GM19043 (cell line): ENCODE measurements around the gene EML3.
"Not testable (repeated sequence)": the region's sequence is repeated elsewhere in the genome, so short reads cannot be mapped to it uniquely, and the experiment has no call there.

Source experiments
- ATAC-seq: cut with Tn5 transposase; IDR thresholded peaks from one replicate; pipeline ENCODE4 v1.9.1; 2021; ENCODE audit warnings: low read depth; ENCODE audit not compliant: unreplicated experiment

Gene EML3

DNA sequence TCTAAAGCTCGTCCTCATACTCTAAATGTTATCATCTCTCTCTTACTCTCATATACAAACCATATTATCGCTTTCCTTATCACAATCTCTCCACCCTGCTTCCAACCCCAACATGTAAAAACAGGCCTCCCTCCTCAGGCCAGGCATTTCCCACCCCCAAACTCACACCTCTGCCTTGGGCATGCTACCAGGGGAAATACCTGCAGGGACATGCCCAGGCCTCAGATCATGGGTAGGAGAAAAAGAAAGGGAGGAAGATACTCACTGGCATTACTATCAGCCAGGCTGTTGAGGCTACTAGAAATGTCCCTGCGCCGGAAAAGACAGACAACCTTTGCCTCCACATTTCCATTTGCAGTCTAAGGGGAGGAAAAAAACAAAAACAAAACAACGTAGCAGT lies 12.7 kb downstream of the EML3 start:
- ATAC-seq, result no peak

- peak; percentile 40 for ATAC-seq
Measured at GRCh38 chr11:62599069-62599696, 13.4 kb downstream of the EML3 start.

DNA sequence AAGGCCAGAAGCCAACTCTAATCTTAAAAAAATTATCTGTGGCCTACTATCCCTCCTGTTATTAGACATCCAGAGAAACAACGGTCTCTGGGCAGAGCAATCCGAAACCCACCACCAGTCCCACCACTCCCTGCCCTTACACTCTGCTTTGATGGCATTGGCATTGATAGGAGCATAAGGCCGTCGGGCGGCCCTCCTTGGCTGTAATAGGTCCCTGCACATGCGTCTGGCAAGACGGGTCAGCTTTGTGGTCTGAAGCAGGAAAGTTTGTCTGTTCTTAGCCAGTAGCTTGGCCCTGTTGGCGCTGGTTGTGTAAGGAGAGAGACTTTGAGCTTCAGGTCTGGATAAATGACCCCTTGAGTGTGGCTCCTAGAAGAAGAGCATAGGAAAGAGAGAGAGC lies 17.5 kb downstream of the EML3 start:
- no peak for ATAC-seq

- ATAC-seq, result no peak
Measured at GRCh38 chr11:62593434-62594044, 19.0 kb downstream of the EML3 start.

- ATAC-seq, result no peak
Measured at GRCh38 chr11:62592989-62593421, 19.6 kb downstream of the EML3 start.

GRCh38 chr11:62592146-62592815 lies 20.3 kb downstream of the EML3 start:
- no peak for ATAC-seq

GRCh38 chr11:62591448-62592145 lies 21.0 kb downstream of the EML3 start, which contains the start of gene TUT1:
TUT1 (minus strand) TSS chr11:62591523; CDS start chr11:62591485, 38 bp downstream.
- peak; percentile 87 for ATAC-seq

GRCh38 chr11:62588966-62589637 lies 23.5 kb downstream of the EML3 start:
- no peak for ATAC-seq

DNA sequence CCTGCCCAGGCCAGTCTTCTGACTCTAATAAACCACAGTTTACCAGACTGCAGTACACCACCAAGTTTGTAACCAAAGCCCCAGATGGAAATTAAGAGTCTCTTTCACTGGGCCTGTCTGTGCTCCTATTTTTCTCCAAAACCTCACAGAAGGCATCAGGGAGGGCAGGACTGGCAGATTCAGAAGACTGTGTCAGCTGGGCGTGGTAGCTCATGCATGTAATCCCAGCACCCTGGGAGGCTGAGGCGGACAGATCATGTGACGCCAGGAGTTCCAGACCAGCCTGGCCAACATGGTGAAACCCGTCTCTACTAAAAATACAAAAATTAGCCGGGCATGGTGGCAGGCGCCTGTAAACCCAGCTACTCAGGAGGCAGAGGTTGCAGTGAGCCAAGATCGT lies 27.2 kb downstream of the EML3 start:
- ATAC-seq, result not testable (repeated sequence)

- not testable (repeated sequence) for ATAC-seq
Measured at GRCh38 chr11:62581735-62582134, 30.8 kb downstream of the EML3 start.

GRCh38 chr11:62580959-62581715 lies 31.4 kb downstream of the EML3 start:
- no peak for ATAC-seq

- no peak for ATAC-seq
Measured at GRCh38 chr11:62579252-62579651, 33.3 kb downstream of the EML3 start.

GRCh38 chr11:62578541-62578940 lies 34.0 kb downstream of the EML3 start:
- no peak for ATAC-seq

DNA sequence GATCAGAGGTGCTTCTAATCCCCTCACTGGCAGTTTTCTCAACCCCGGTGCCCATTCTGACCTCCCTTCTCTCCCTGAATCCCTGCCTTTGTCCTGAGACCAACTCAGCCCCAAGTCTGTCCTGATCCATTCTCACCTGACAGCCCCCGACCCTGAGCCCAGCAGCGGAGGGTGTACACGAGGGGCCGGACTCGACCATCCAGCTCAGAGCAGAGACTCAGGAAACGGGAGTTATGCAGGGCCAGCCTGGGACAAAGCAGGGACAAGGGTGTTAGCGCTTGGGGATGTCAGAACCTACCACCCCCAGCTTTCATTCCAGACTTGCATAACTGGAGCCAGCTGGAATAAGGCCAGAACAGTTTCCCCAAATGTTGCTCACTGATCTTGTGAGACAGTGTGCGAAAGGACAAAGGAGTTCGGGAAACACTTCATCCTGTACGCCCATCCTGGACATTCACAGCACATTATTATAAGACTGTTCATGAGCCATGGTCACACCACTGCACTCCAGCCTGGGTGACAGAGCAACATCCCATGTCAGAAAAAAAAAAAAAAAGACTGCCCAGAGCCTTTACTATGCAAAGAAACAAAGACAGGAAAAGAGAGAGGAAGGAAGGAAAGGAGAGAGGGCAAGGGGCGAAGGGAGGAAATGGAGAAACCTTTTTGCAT lies 35.4 kb downstream of the EML3 start:
- no peak for ATAC-seq

- no peak for ATAC-seq
Measured at GRCh38 chr11:62575837-62576236, 36.7 kb downstream of the EML3 start.

- no peak for ATAC-seq
Measured at GRCh38 chr11:62575156-62575555, 37.4 kb downstream of the EML3 start.

DNA sequence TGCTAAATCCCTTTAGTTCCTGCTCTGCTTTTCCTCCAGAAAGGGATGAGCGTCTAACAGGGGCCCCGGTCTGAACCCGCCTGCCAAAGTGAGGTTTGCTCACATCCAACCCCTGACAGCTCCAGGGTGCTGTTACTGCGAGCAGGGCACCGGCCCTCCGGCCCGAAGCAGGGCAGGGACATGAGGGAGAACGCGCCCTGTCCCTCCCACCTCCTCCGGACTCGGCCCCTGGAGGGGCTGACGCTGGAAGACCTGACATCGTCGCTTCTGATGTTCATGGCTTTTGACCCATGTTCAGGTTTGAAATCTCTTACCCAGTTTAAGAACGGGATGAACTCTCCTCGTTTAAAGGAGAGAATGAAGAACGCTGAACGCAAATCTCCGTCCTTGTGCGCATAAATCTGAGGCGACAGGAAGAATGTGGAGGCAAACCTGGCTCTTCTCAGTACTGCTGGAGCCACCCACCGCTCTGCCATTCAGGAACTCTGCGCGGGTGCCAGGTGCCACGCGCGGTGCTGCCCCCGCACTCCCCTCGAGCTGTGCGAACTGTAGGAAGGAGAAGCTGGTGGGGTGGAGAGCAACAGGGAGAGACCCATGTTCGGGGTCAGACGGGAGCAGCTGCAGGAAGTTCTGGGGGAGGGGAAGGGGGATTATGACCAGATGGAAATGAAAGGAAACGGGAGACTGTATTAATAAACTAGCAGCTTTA lies 38.1 kb downstream of the EML3 start:
- ATAC-seq, result peak; percentile 9

DNA sequence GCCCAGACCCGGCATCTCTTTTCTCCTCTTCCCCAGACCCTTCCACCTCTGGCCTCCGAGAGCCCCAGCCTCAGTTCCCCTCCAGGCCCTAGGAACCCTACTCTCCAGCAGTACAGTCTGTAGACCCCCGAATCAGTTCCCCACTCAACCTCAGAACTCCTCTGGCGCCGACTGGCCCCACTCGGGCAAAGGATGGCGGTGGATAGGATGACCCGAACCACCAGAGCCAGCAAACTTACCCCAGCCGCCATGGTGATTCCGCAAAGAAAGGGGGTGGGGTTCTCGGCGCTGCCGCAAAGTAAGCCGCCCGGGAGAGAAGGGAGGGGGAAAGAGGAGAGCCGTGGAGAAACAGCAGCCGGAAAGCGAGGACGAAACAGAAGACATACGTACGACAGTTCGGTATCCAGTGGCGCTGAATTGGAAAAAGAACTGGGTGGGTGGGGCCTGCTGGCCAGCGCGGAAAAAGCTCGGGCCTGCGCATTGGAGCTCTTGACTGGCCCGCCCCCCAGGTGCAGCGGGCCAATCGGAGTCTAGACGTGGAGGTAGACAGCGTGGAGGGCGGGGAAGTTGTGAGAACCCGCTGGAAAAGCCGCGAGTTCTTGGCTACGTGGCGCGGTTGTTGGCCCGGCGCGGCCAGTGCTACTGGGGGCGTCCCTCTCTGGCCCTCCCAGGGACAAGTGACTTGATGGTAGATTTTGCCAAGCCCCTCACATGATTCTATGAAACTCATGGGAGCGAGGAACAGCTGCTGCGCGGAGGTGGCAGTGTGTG lies 38.8 kb downstream of the EML3 start, which contains the start of gene EEF1G:
Gene EEF1G, minus strand, starts transcription at position 300 of the 771 bp plus-strand sequence. Its CDS starts 49 bp downstream, at position 251.
- ATAC-seq, result peak; percentile 86
